HG02973 (cell line): Measurements from ENCODE around the gene HTT-AS.
"Not testable (repeated sequence)": the region's sequence is repeated elsewhere in the genome, so short reads cannot be mapped to it uniquely, and the experiment has no call there.

Experiments
- ATAC-seq: cut with Tn5 transposase; IDR thresholded peaks from one replicate; pipeline ENCODE4 v1.9.1; 2021; ENCODE audit warnings: moderate library complexity; ENCODE audit not compliant: unreplicated experiment

The HTT-AS gene

DNA sequence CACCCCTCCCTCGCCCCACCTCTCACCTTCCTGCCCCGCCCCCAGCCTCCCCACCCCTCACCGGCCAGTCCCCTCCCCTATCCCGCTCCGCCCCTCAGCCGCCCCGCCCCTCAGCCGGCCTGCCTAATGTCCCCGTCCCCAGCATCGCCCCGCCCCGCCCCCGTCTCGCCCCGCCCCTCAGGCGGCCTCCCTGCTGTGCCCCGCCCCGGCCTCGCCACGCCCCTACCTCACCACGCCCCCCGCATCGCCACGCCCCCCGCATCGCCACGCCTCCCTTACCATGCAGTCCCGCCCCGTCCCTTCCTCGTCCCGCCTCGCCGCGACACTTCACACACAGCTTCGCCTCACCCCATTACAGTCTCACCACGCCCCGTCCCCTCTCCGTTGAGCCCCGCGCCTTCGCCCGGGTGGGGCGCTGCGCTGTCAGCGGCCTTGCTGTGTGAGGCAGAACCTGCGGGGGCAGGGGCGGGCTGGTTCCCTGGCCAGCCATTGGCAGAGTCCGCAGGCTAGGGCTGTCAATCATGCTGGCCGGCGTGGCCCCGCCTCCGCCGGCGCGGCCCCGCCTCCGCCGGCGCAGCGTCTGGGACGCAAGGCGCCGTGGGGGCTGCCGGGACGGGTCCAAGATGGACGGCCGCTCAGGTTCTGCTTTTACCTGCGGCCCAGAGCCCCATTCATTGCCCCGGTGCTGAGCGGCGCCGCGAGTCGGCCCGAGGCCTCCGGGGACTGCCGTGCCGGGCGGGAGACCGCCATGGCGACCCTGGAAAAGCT lies at the start of gene HTT-AS, which contains the start of gene HTT:
HTT-AS (minus strand) TSS at position 461 of the 768 bp plus-strand sequence.
HTT (plus strand) TSS at position 604 of the 768 bp plus-strand sequence; CDS start at position 749, 145 bp downstream.
- ATAC-seq = peak; percentile 66

DNA sequence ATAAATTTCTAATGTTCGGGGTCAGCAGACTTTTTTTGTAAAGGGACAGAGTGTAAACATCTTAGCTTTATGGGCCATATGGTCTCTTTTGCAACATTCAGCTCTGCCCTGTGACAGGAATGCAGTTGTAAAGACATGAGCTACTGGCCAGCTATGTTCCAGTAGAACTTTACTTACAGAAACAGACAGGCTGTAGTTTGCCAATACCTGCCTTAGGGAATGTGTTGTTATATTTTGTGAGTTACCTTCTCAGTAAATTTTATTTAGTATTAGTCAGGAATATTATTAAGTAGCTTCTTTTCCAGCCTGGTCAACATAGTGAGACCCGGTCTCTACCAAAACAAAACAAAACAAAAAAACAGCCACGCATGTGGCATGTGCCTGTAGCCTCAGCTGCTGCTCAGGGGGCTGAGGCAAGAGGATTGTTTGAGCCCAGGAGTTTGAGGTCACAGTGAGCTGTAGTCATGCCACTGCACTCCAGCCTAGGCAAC lies 48.9 kb upstream of the HTT-AS start:
- no peak for ATAC-seq

DNA sequence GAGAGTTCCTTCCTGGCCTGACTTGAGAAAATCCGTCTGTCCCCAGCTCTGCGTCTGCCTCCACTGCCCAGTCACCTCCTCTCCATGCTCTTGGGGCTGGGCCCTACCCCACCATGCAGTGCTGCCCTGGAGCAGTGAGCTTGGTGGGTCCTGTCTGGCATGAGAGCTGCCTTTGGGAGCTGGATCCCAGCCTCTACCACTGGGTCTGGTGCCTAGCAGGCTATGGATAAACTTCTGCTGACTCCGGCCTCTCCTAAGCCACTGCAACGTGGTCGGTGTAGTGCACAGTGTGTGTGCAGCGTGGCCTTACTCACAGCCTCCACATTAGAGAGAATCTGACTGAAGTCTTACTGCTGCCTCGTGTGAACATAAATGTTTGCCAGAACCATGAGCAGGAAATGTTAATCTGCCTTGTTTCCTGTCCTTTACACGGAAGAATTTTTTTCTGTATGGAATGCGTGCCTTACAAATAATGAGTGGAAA lies 47.8 kb upstream of the HTT-AS start:
- ATAC-seq = no peak

DNA sequence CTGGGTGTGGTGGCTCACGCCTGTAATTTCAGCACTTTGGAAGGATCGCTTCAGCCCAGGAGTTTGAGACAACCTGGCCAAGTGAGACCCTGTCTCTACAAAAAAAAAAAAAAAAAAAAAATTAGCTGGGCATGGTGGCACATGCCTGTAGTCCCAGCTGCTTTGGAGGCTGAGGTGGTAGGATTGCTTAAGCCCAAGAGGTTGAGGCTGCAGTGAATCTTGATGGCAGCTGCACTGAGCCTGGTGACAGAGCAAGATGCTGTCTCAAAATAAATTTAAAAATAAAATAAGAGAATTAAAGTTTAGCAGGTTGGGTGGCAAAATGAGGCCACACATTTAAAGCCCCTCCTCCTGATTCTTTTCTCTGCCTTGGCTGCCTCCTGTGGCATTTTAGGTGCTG lies 47.3 kb upstream of the HTT-AS start:
- no peak for ATAC-seq

DNA sequence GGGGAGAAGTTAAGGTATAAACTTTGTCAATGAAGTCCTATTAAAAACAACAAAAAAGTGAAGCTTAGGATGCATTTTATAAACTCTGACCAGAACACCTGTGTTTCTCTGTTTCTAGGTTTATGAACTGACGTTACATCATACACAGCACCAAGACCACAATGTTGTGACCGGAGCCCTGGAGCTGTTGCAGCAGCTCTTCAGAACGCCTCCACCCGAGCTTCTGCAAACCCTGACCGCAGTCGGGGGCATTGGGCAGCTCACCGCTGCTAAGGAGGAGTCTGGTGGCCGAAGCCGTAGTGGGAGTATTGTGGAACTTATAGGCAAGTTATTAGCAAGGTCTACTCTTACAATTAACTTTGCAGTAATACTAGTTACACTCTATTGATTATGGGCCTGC lies 46.8 kb upstream of the HTT-AS start:
- no peak for ATAC-seq

DNA sequence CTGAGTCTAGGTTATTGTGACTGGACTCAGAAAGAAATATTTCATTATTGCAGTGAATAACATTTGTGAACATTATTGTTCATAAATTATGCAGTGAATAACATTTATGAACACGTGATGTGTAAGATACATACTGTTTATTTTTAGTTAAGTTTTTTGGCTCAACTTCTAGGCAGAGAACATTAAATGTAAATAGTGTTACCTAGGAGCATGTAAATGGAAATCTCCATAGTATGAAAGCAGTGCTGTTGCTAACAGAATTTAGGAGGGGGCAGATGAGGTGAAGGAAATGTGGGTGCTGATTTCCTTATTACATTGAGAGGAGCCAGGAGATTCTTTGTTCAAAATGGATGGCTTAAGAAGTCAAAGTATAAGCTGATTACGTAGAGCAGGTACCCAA lies 45.1 kb upstream of the HTT-AS start:
- ATAC-seq = no peak

DNA sequence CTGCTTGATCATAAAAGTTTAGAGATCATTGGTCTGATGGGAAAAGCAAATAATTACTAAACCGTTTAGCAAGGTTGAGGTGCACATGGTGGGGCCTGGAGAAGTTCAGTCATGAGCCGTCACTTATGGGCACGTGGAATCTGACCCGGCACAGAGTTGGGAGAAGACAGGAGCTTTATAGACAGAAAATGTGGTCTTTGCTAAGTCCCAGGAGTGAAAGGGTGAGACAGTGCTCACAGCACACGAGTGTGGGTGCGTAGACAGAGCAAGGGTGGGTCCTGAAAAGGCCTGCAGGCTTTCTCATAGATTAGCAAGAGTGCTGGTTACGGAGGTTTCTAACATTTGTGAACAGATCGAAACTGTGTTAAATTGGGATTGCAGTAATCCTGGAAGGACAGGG lies 44.0 kb upstream of the HTT-AS start:
- no peak for ATAC-seq

DNA sequence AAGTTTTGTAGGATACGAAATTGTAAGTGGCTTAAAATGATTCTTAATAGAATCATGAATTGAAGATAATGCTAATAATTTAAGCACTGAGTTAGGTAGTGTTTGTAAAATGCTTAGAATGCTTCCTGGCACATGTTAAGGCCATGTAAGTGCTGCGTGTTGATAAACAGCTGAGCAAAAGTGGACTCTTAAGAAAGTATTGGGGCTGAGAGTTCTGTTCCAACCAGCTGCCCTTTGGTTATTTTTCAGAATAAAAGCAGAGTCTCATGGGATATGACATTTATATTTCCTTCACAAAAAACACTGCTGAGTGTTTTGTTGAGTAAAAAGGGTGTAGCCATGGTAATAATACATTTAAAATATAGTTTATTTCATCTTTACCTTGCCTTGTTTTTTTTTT lies 42.6 kb upstream of the HTT-AS start:
- no peak for ATAC-seq

DNA sequence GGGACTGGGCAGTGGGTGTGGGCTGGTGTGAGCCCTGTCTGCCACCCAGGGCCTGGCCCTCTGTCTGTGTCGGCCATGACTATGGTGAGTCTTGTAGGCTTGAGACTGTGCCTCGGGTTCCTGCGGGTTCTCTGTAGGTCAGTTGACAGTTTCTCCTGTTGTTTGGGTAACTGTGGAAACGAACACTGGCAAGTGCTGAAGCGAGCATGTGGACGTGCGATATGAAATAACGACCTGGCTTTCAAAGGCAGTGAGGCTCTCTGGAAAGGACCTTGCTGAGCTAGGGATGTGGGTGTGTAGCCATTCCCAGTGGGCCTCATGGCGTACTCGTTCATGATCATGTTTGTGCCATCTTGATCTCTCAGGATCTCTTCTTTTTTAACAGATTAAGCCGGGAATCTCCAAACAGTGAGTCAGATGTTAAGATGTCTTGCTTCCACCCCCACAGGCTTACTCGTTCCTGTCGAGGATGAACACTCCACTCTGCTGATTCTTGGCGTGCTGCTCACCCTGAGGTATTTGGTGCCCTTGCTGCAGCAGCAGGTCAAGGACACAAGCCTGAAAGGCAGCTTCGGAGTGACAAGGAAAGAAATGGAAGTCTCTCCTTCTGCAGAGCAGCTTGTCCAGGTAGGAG lies 41.4 kb upstream of the HTT-AS start:
- no peak for ATAC-seq

DNA sequence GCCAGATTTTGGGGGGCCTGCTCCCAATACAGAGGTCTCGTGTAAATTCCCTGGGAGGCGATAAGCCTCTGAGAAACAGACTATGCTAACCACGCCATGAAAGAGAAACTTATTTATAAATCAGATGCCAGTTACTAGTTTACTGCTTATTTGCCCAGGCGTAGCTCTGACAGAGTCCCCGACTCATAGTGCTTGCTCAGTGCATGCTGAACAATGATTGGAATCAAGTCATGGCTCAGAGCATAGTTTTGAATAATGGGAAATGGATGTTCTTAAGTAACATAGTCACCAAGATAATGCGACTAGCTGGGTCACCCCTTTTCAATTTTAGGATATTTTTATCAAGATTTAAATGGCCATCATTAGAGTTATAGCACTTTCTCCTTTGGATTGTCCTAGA lies 40.0 kb upstream of the HTT-AS start:
- ATAC-seq = no peak

DNA sequence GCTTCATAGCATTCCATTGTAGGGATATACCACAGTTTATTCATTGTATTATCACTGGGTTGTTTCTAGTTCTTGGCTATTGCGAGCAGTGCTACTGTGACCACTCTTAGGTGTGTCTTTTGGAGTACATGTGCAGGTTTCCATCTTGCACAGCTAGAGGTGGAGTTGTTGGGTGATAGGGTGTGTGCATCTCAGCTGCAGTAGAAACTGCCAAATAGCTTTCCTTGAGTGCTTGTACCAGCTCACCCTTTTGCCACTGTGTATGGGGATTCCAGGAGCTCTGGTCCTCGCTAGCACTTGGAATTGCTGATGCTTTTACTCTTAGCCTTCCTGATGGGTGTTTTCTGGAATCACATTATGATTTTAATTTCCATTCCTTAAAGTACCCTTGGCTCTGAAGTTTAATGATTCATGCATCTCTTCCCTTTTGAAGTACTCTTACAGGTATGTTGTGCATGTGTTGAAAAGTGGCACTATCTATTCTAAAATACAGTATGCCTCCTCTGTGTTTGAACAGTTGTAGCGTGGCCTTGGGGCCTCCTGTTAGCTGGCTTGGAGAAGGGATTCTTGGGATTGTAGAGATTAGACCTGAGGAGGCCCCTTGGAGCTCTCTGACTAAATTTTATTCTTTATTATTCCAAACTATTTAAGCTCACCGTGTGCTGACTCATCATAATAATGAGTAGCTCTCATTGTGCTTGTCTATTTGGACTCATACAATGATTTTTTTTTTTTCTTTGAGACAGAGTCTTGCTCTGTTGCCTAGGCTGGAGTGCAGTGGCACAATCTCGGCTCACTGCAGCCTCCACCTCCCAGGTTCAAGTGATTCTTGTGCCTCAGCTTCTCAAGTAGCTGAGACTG lies 38.5 kb upstream of the HTT-AS start:
- no peak for ATAC-seq

DNA sequence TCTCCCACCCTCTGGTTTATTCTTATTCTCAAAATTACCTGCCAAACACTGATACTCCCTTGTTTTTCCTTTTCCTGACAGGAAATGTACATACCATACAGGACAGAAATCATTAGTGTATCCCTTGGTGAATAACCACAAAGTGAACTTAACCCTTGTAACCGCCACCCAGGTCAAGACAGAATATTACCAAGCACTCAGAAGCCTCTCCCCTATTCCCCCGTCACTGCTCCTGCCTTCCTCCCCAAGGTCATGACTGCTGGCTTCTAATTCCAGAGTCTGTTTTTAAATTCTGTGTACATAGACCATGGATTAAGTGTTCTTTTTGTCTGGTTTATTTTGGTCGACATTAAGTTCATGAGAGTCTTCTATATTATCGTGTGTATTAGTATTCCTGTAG lies 37.9 kb upstream of the HTT-AS start:
- no peak for ATAC-seq

DNA sequence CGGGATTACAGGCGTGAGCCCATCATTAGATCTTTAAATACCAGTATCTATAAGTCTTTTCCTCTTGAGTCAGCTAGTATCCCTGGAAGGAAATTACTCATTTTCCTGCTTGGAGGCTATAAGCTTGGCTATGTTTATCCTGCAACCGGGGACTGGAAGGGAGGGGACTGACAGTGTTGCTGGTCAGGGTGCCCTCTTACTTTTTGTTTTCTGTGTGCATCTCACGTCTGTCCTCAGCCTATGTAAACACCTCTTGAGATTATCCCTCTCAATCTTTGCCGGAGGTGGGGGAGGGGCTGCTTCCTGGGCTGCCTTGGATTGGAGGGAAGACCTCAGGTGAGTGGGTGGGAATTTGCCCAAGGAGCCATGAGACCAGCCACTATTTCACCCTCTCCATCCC lies 37.1 kb upstream of the HTT-AS start:
- no peak for ATAC-seq

DNA sequence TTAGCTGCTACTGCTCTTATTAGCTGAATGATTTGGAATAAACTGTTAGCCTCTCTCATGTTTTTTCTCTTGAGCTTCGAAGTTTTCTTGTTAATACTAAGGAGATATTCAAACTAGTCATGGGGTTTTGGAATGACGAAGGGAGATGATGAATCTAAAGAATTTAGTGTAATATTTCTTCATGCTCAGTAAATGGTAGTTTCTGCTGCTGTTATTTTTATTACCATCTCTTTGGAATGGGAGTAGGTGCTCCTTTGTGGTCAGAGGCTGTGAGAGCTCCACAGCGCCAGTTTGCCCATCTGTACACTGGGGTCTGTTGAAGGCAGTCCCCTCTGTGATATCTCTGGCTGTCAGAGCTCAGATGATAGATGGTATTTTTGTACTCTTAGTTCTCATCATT lies 33.9 kb upstream of the HTT-AS start:
- no peak for ATAC-seq

DNA sequence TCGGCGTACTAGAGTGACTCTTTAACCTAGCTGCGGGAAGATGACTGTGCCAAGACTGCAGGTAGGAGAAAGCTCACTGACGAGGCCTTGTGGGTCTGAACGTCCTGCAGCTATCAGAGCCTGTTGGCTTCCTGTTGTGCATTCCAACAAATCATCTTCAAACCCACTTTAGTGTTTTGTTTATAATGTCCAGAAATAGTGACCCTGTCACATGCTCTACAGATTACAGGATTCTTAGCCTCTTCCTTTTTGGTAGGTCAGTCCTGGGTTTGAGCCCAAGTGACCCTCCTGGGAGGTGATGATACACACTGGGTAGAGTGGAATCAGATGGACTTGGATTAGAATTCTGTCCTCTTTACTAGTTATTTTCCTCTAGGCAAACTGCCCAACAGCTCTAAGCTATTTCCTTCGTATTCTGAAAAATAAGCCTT lies 33.4 kb upstream of the HTT-AS start:
- ATAC-seq = no peak

DNA sequence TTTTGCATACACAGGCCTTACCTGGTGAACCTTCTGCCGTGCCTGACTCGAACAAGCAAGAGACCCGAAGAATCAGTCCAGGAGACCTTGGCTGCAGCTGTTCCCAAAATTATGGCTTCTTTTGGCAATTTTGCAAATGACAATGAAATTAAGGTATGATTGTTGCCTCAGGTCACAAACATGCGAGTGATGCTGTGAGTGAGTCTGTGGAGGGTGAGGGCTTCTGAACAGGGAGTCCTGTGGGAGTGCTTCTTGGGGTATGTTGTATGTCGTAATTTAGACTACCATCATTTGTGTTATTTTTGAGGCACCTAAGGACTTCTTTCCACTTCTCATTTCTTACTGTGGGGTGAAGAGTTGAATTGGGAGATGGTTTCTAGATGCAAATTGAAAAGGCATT lies 32.9 kb upstream of the HTT-AS start:
- no peak for ATAC-seq

DNA sequence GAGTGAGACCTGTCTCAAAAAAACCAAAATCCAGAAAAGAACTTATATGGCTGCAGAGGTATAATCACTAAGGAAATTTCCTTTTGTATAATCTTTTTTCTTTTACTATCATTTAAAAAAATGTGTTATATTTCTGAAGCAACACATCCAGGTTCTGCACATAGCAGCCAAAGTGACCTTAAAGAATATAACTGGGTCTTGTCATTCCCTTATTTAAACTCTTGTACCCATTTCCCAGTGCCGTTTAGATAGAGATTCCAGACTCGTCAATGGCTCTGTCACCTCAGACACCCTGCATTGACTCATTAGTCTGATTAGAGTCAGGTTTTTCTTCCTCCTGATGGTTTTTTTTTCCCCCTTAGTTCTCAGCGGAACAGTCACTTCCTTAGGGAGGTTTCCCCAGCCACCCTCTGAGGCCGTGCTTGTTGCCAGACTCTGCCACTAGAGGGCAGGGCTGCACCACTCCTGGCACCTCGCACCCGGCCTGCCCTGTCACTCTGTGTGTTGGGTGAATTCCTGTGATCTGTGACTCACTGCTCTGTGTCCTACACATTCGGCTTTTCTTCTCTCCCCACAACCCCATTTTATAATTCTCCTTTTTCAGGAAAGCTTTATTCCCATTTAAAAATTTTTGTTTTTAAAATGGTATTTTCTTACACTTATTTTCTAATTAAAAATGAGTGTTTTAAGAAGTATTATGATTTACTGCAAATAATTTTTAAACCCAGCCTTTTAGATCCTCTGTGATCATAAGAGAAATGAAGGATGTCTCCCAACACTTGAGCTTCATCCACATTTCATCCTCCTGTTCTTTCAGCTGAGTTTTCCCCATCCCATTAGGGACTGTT lies 32.2 kb upstream of the HTT-AS start:
- peak; percentile 85 for ATAC-seq

DNA sequence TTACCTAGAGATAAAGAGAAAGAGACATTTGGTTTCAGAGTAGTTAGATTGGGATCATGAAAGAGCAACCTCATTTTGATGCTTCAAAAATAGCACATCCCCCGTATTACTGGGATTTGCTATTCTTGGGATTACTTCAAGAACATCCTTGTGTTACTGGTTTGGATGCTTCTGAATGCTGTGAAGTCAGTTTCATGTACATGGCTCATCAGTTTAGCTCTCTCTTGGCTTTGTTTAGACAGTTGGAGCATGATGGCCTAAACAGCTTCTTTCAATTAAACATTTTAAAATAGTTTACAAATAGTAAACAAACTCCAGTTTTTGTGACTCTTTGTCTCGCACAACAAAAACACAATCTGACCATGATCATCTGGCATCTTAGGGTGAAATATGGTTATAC lies 24.0 kb upstream of the HTT-AS start:
- ATAC-seq = no peak

DNA sequence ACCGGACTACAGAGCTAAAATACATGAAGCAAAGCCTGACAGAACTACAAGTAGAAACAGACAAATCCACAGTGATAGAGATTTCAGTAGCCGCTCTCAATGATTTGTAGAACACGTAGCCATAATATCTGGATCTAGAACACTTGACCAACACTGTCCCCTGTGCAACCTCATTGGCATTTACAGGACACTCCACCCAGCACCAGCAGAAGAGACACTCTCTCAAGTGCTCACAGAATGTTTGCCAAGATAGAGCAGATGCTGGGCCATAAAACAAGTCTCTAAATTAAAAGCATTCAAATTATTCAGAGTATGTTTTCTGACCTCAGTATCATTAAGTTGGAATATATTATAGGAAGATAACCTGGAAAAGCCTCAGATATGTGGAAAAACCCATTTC lies 21.9 kb upstream of the HTT-AS start:
- ATAC-seq = no peak

DNA sequence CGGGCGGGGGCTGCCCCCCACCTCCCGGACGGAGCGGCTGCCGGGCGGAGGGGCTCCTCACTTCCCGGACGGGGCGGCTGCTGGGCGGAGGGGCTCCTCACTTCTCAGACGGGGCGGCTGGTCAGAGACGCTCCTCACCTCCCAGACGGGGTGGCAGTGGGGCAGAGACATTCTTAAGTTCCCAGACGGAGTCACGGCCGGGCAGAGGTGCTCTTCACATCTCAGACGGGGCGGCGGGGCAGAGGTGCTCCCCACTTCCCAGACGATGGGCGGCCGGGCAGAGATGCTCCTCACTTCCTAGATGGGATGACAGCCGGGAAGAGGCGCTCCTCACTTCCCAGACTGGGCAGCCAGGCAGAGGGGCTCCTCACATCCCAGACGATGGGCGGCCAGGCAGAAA lies 20.4 kb upstream of the HTT-AS start:
- not testable (repeated sequence) for ATAC-seq
